Liver (tissue), 9 donors: Measurements from ENCODE around the gene ITGA4. TPM values are rescaled to one million over a fixed set of nuclear protein-coding genes. Genes with fewer than 3 reads are reported as not detected.

Experiments
- DNase-seq: peaks from one replicate; pipeline ENCODE4 v3.0.0-alpha.2; 2017; ENCODE audit warnings: low spot score
- H3K27ac ChIP-seq, 2 donors: one replicate each; pipeline ENCODE4 v1.7.0; 2013; ENCODE audit warnings: inconsistent platforms in 2 of 2, low read length in 2 of 2, control low read depth in 1 of 2, low read depth in 1 of 2, mild to moderate bottlenecking in 1 of 2
- H3K27me3 ChIP-seq, 4 donors: one replicate each; pipeline versions ENCODE4 v1.6.1 to v1.7.0; 2013; ENCODE audit warnings: low read length in 3 of 4, inconsistent platforms in 1 of 4, mild to moderate bottlenecking in 1 of 4, moderate library complexity in 1 of 4; ENCODE audit not compliant: control insufficient read depth in 4 of 4, insufficient read depth in 4 of 4
- H3K36me3 ChIP-seq, 4 donors: one replicate each; pipeline versions ENCODE4 v1.6.1 to v1.7.0; 2013; ENCODE audit warnings: low read length in 3 of 4, mild to moderate bottlenecking in 3 of 4, low read depth in 1 of 4, moderate library complexity in 1 of 4; ENCODE audit not compliant: control insufficient read depth in 4 of 4, insufficient read depth in 3 of 4
- H3K4me1 ChIP-seq, 4 donors: one replicate each; pipeline versions ENCODE4 v1.6.1 to v1.7.0; 2013; ENCODE audit warnings: low read length in 3 of 4, mild to moderate bottlenecking in 3 of 4, moderate library complexity in 1 of 4; ENCODE audit not compliant: control insufficient read depth in 4 of 4, insufficient read depth in 4 of 4
- H3K4me3 ChIP-seq, 3 donors: one replicate each; pipeline versions ENCODE4 v1.6.1 to v1.7.0; 2013; ENCODE audit warnings: low read length in 3 of 3, control low read depth in 1 of 3, low read depth in 1 of 3, mild to moderate bottlenecking in 1 of 3
- H3K9ac ChIP-seq, 2 donors: one replicate each; pipeline ENCODE4 v1.7.0; 2013; ENCODE audit warnings: low read length in 2 of 2, mild to moderate bottlenecking in 2 of 2, moderate library complexity in 2 of 2, control low read depth in 1 of 2, low read depth in 1 of 2
- H3K9me3 ChIP-seq, 4 donors: one replicate each; pipeline versions ENCODE4 v1.6.1 to v1.7.0; 2013; ENCODE audit warnings: low read length in 3 of 4; ENCODE audit not compliant: control insufficient read depth in 4 of 4
- ATF3 ChIP-seq: IDR thresholded peaks from 2 replicates; pipeline ENCODE4 v1.6.1; 2016; ENCODE audit warnings: antibody characterized with exemption
- GABPA ChIP-seq, 2 donors: IDR thresholded peaks in 1 of 2; conservative IDR thresholded peaks in 1 of 2; 2 replicates each; pipeline ENCODE4 v1.6.1; 2016; ENCODE audit warnings: antibody characterized with exemption in 2 of 2, mild to moderate bottlenecking in 1 of 2, moderate library complexity in 1 of 2
- HNF4A ChIP-seq, 2 donors: conservative IDR thresholded peaks; 2 replicates each; pipeline ENCODE4 v1.6.1; 2016; ENCODE audit warnings: antibody characterized with exemption in 2 of 2, mild to moderate bottlenecking in 2 of 2
- HNF4G ChIP-seq: IDR thresholded peaks from 2 replicates; pipeline ENCODE4 v1.6.1; 2016; ENCODE audit warnings: antibody characterized with exemption
- JUND ChIP-seq, 2 donors: IDR thresholded peaks; 2 replicates each; pipeline ENCODE4 v1.6.1; 2016; ENCODE audit warnings: antibody characterized with exemption in 2 of 2
- NR2F2 ChIP-seq: IDR thresholded peaks from 2 replicates; pipeline ENCODE4 v1.6.1; 2016; ENCODE audit warnings: antibody characterized with exemption
- RAD21 ChIP-seq, 2 donors: IDR thresholded peaks; 2 replicates each; pipeline ENCODE4 v1.6.1; 2016; ENCODE audit warnings: antibody characterized with exemption in 2 of 2, mild to moderate bottlenecking in 2 of 2
- TAF1 ChIP-seq: conservative IDR thresholded peaks from 2 replicates; pipeline ENCODE4 v1.6.1; 2016; ENCODE audit warnings: antibody characterized with exemption, mild to moderate bottlenecking
- ZBTB33 ChIP-seq: IDR thresholded peaks from 2 replicates; pipeline ENCODE4 v1.6.1; 2016; ENCODE audit warnings: antibody characterized with exemption
- WGBS: extraction: QIAGEN DNeasy Blood & Tissue Kit; methylation state at CpG from one replicate; pipeline ENCODE4 v1.1.7; 2013; 5-methylcytosine and 5-hydroxymethylcytosine counted together
- polyA plus RNA-seq, 2 donors: library from polyadenylated mRNA; stranded (reverse) in 1 of 2; unstranded in 1 of 2; fragments of 200-250 nt in 1 of 2; fragments of >200 nt in 1 of 2; fragmentation: Nextera tagmentation in 1 of 2; extraction: Ambion mirVana in 1 of 2; gene quantifications; one replicate each; pipeline versions ENCODE4 v1.2.1 to v1.2.3, GENCODE V29; 2013 to 2015
- total RNA-seq, 2 donors: library from RNA; depleted of rRNA; stranded (reverse); fragments of >200 nt; gene quantifications; one replicate each; pipeline ENCODE4 v1.2.3, GENCODE V29; 2014
- donor health status: healthy.
- donor health status: healthy.
- donor health status: healthy.
- donor health status: healthy.
- donor health status: healthy.

Gene ITGA4
- total and polyA plus RNA-seq, 4 donors, result 1.6 to 142 (median 4.1) TPM

DNA sequence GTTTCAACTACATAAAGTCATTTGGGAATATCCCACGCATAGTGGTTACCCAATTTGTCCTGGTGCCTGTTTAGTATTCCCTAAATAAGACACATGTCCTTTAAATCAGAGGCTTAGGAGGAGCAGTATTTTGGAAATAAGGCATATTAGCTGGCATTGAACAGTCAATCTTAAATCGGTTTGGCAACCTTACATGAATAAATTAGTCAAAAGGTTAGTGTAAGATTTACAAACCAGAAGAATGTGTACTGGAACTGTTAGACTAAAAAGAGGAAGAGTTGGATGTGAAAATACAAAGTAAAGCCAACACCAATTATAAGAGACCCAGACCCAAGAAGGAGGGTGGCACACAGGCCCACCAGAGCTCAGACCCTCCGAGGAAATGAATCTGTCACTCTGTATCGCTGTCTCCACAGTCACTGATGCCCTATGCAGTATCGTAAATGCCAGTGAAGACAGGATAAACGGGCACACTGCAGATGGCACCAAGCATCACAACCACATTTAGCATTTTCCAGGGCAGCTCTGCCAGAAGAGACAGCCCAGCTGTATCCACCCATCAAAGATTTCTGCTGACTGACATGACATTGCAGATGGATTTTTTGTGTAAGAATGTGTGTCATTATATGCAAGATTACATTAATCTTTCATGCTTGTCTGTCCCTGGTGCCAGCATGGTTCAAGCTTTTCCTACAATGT lies 109.3 kb downstream of the ITGA4 start:
- 85% methylated on average over 6 of the region's 6 CpGs for WGBS
- Histone ChIP-seq H3K27me3 (no peaks in the 10 kb centered on the region), H3K9me3 (no peaks in the 10 kb centered on the region), H3K4me3 (no peak overlapping the region), H3K4me1 (no peaks in the 10 kb centered on the region), H3K9ac (no peak overlapping the region), H3K27ac (no peak overlapping the region), H3K36me3 (no peaks in the 10 kb centered on the region)
- no peak for DNase-seq
- no peak for TF ChIP-seq NR2F2
- TF ChIP-seq JUND (IDR thresholded peaks at IDR 0.05), result no peak

DNA sequence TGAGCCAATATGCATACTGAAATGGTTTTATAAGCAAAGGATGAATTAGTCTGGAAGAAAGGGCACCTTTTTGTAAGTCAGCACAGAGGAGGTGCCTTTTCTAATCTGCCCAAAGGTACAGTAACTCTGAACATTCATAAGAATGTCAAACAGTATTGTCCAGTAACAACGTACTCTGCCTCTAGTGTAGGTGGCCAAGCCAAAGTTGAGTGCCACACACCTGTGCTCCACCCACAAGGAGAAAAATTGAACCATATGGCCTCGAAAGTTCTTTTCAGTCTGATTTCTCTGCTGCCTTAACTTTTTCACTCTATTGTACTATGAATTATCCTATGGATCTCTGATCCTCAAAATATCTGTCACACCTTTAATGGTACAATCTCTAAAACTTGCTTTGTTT lies 112.9 kb downstream of the ITGA4 start:
- Histone ChIP-seq H3K9me3 (no peaks in the 10 kb centered on the region), H3K27ac (no peak overlapping the region), H3K4me3 (no peak overlapping the region), H3K4me1 (no peaks in the 10 kb centered on the region), H3K27me3 (peaks cover 0 to 7% (median 0%) of the 10 kb centered on the region in 4 donors), H3K9ac (no peak overlapping the region), H3K36me3 (no peaks in the 10 kb centered on the region)
- DNase-seq, result no peak
- TF ChIP-seq HNF4A (conservative IDR thresholded peaks at IDR 0.05) (no peak), ATF3 (no peak), GABPA (IDR thresholded peaks at IDR 0.05 in 1 of 2, conservative IDR thresholded peaks at IDR 0.05 in 1 of 2) (no peak), NR2F2 (no peak), TAF1 (no peak), ZBTB33 (no peak), HNF4G (no peak)
- WGBS, result 77% methylated on average over 2 of the region's 2 CpGs

- Histone ChIP-seq H3K27ac (no peak overlapping the region), H3K36me3 (no peaks in the 10 kb centered on the region), H3K27me3 (peaks cover 0 to 7% (median 0%) of the 10 kb centered on the region in 4 donors), H3K4me1 (no peaks in the 10 kb centered on the region), H3K9me3 (no peaks in the 10 kb centered on the region), H3K4me3 (no peak overlapping the region), H3K9ac (no peak overlapping the region)
- DNase-seq, result no peak
- WGBS, result 53% methylated on average over 4 of the region's 4 CpGs
- TF ChIP-seq RAD21 (IDR thresholded peaks at IDR 0.05) (peak; percentile 28 to 36), HNF4G (no peak)
Observed at GRCh38 chr2:181570833-181571661, 113.9 kb downstream of the ITGA4 start.
